ENCODE results near the gene SIL1.

SIL1 gene

DNA sequence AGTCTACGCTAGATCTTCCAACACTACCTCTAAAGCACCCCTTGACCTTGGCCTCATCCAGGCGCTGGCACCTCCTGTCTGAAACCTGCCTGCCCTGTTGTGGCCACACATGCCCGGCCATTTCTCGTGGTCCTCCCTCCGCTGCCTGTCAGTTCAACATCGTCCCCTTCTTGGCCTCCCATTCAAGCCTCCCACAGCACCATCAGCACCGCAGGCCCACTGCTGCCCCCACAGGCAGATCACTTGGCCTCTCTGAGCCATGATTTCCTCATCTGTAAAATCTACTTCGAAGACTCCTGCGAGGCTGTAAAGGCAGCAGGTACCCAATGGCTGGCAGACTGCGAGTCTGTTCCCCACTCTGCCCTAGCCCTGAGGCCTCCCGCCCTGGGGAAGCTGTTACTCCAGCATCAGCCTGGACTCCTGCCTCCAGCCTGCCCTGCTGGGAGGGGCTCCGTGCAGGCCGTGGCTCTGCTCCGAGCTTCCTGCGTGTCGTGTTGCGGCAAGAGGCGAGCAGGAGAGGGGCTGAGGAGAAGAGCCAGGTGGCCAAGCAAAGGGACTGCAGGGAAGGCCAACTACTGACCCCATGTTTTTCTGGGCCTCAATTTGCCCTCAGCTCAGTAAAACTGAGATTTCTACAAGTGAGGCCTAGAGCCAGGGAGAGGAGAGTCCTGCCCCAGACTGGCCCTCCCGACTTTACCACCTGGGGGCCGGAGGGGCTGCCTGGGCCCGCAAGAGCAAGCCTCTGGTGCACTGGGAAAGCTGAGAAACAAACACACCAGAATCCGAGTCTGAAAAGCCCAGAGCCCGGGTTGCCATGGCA lies 252.5 kb downstream of the SIL1 start:
- POLR2A ChIA-PET (ENCODE audit: low non-redundant PET), result interaction anchor here (0.6 kb wide), 1 partner anchor 192 kb away, joined by 3 read pairs; the partner anchor contains the start of gene CTNNA1
- peak overlapping the region; percentile 7 for H3K27ac ChIP-seq
- CTCF ChIA-PET, result interaction anchor here (0.6 kb wide), 1 partner anchor 249 kb away, joined by 3 read pairs; no protein-coding TSS in a partner anchor
- TF ChIP-seq, protein P1, sequence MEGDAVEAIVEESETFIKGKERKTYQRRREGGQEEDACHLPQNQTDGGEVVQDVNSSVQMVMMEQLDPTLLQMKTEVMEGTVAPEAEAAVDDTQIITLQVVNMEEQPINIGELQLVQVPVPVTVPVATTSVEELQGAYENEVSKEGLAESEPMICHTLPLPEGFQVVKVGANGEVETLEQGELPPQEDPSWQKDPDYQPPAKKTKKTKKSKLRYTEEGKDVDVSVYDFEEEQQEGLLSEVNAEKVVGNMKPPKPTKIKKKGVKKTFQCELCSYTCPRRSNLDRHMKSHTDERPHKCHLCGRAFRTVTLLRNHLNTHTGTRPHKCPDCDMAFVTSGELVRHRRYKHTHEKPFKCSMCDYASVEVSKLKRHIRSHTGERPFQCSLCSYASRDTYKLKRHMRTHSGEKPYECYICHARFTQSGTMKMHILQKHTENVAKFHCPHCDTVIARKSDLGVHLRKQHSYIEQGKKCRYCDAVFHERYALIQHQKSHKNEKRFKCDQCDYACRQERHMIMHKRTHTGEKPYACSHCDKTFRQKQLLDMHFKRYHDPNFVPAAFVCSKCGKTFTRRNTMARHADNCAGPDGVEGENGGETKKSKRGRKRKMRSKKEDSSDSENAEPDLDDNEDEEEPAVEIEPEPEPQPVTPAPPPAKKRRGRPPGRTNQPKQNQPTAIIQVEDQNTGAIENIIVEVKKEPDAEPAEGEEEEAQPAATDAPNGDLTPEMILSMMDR (conservative IDR thresholded peaks at IDR 0.05; ENCODE audit: low read depth), result no peak
- DNase-seq (ENCODE audit: low spot score), result no peak

DNA sequence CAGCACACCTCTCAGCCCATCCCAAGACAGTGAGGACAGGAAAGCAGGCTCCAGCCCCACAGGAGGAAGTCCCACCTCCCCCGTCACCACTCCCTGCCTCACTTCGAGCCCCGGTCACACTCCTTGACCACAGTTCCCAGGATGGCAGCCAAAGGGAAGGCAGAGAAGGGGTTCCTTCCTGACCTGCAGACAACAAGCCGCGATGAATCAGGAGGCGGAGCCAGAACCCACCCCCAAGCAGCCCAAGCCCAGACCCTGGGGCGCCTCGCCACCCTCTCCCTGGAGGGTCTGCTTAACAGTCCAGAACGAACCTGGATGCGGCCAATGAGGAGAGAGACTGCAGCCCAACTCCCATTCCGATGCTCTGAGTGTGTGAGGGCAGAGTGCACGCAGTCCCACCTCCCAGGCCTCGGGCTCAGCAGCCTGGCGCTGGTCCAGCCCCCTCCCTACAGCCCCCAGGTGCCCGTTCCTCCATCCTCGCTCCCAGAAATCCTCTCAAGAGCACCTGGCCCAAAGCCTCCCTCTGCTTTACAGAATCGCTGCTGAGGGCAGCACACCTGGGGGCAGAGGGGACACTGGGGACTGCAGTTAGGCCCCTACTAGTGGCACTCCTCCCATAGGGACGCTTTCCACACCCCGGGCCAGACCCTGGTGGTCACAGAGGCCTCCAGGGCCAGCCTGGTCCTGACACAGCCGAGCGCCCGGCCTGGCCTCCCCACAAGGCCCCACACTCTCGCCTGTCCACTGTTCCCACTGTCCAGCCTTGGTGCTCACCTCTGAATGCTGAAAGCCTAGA lies 253.4 kb downstream of the SIL1 start:
- DNase-seq (ENCODE audit: low spot score), result peak; percentile 27
- H3K27ac ChIP-seq, result peak overlapping the region; percentile 7
- ChIA-PET POLR2A (ENCODE audit: low non-redundant PET) (no interaction called here), CTCF (no interaction called here)
- TF ChIP-seq, protein P1 (conservative IDR thresholded peaks at IDR 0.05; ENCODE audit: low read depth), result no peak

DNA sequence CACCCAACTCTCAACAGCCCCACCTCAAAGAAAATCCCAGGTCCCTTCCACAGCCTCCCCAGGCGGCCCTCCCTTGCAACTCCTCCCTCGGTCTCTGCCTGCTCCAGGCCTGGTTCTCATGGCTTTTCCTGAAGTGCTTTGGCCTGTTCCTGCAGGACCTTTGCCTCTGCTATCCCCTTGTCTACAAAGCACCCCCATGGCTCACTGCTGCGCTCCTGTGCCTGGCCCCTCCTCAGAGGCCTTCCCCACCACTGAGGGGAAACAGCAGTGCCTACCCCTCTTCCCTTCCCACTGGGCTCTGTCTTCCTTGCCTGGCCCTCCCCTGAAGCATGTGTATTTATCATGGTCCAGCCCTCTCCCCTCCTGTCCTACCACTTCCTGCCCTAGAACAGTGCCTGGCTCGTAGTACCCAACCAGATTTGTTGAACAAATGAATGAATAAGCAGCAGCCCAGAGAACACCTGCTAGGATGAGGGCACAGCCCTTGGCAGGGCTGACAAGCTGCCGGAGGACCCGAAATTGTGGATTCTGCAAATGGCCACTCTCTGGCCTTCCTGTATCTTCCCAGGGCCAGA lies 254.5 kb downstream of the SIL1 start:
- CTCF ChIA-PET, result no interaction called here
- TF ChIP-seq, protein P1 (conservative IDR thresholded peaks at IDR 0.05; ENCODE audit: low read depth), result no peak
- peak overlapping the region; percentile 7; the same call in 1 of the 2 replicates for H3K27ac ChIP-seq
- no peak for DNase-seq (ENCODE audit: low spot score)
- POLR2A ChIA-PET (ENCODE audit: low non-redundant PET), result no interaction called here

DNA sequence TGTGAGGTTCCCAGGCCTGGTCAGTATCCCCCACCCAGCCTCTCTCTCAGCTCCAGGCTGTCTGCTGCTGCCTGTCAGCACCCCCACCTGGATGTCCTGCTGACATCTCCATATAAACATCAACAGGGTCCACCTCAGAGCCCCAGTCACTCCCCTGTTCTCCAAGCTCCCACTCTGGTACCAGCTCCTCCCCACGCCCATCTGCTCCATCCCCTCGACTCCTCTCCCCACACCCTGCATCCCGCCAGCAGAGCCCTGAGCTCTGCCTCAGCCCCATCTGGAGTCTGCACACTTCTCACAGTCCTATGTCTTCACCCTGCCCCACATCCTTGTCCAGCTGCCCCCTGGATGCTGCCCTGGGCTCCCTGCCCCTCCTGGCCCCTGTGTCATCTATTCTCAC lies 255.3 kb downstream of the SIL1 start:
- DNase-seq (ENCODE audit: low spot score), result no peak

DNA sequence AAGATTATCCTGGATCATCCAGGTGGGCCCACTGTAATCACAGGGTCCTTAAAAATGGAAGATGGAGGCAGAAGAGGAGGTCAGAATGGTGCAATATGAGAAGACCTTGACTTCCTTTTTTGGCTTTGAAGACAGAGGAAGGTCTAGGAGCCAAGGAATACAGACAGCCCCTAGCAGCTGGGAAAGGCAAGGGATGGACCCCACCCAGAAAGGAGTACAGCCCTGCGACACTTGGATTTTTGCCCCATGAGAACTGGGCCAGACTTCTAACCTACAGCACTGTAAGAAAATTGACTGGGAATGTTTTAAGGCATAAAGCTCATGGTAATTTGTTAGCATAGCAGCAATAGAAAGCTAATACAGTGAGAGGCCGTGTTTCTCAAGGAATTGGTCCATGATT lies 256.1 kb downstream of the SIL1 start:
- TF ChIP-seq, protein P1 (conservative IDR thresholded peaks at IDR 0.05; ENCODE audit: low read depth), result no peak

More for the DNA sequence above, 255.3 kb downstream of the SIL1 start:
- H3K27ac ChIP-seq, result 0 out of 2 replicates have a peak overlapping the region, but pooled peaks have one; percentile 7
- TF ChIP-seq, protein P1 (conservative IDR thresholded peaks at IDR 0.05; ENCODE audit: low read depth), result no peak
- ChIA-PET CTCF (interaction anchor here (0.7 kb wide), 1 partner anchor 10 kb away, joined by 6 read pairs; no protein-coding TSS in a partner anchor), POLR2A (ENCODE audit: low non-redundant PET) (no interaction called here)

DNA sequence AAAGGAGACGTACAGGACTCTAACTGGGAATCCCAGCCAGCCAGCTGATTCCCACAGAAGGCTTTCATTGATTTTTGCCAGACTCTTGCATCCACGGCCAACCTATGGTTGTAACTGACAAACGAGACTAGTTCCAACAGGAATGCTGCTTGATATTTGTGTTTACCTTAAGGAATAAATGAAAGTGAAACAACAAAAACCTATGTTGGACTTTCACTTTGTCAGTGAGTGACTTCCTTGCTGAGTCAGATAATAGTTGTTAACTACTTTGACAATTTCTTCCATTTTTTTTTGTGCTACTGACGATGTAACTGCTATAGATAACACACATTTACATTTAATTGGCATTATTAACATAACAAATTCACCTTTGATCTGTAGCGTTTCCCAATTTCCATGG lies 259.6 kb downstream of the SIL1 start:
- POLR2A ChIA-PET (ENCODE audit: low non-redundant PET), result no interaction called here
- CTCF ChIA-PET, result no interaction called here

More for the DNA sequence above, 256.1 kb downstream of the SIL1 start:
- no peak for DNase-seq (ENCODE audit: low spot score)
- CTCF ChIA-PET, result no interaction called here
- no peak overlapping the region for H3K27ac ChIP-seq
- POLR2A ChIA-PET (ENCODE audit: low non-redundant PET), result no interaction called here

More for the DNA sequence above, 259.6 kb downstream of the SIL1 start:
- TF ChIP-seq, protein P1 (conservative IDR thresholded peaks at IDR 0.05; ENCODE audit: low read depth), result no peak
- no peak for DNase-seq (ENCODE audit: low spot score)
- no peak overlapping the region for H3K27ac ChIP-seq

Measured in RWPE1 (cell line).